OCI-LY1 (cell line): ENCODE measurements around the gene PICALM.

ENCODE experiments used
- H2AFZ ChIP-seq: fragments of 200-600 bp; sonication (generic), shearing (Covaris generic); 2 replicates; pipeline ENCODE4 v1.6.0; 2014; ENCODE audit warnings: antibody characterized with exemption, mild to moderate bottlenecking, low read length
- H3F3A ChIP-seq: fragments of 200-600 bp; sonication (generic), shearing (Covaris generic); 2 replicates; pipeline ENCODE4 v1.6.0; 2014; ENCODE audit warnings: mild to moderate bottlenecking, antibody characterized with exemption, low read length, moderate library complexity; ENCODE audit not compliant: insufficient read depth
- H3K27ac ChIP-seq: fragments of 200-600 bp; sonication (generic); 2 replicates; pipeline ENCODE4 v1.5.1; 2014; ENCODE audit warnings: low read length, mixed run types, mild to moderate bottlenecking, low read depth; ENCODE audit not compliant: poor library complexity, severe bottlenecking
- H3K27me3 ChIP-seq: fragments of 200-600 bp; sonication (generic); 2 replicates; pipeline ENCODE4 v1.6.0; 2014; ENCODE audit warnings: antibody characterized with exemption, mild to moderate bottlenecking, low read length, moderate library complexity; ENCODE audit not compliant: insufficient read depth
- H3K36me3 ChIP-seq: fragments of 200-600 bp; sonication (generic); 2 replicates; pipeline ENCODE4 v1.6.1; 2014; ENCODE audit warnings: mild to moderate bottlenecking, antibody characterized with exemption, low read length, moderate library complexity, mixed read lengths; ENCODE audit not compliant: insufficient read depth
- H3K4me1 ChIP-seq: fragments of 200-600 bp; sonication (generic); 2 replicates; pipeline ENCODE4 v1.5.1; 2014; ENCODE audit warnings: mild to moderate bottlenecking, low read length, moderate library complexity; ENCODE audit not compliant: insufficient read depth, severe bottlenecking
- H3K4me2 ChIP-seq: fragments of 200-600 bp; sonication (generic), shearing (Covaris generic); 2 replicates; pipeline ENCODE4 v1.6.1; 2014; ENCODE audit warnings: low read length
- H3K4me3 ChIP-seq: fragments of 200-600 bp; sonication (generic); 2 replicates; pipeline ENCODE4 v1.5.1; 2014; ENCODE audit warnings: low read length, low read depth, mild to moderate bottlenecking, mixed read lengths; ENCODE audit not compliant: poor library complexity, severe bottlenecking
- H3K79me2 ChIP-seq: fragments of 200-600 bp; shearing (Covaris generic); 2 replicates; pipeline ENCODE4 v1.6.1; 2016; ENCODE audit warnings: mixed run types, low read length, mixed read lengths; ENCODE audit not compliant: insufficient read depth
- H3K9ac ChIP-seq: fragments of 200-600 bp; sonication (generic), shearing (Covaris generic); 2 replicates; pipeline ENCODE4 v1.6.1; 2014; ENCODE audit warnings: mild to moderate bottlenecking, low read length, mixed read lengths
- H3K9me2 ChIP-seq: fragments of 200-600 bp; sonication (generic), shearing (Covaris generic); 2 replicates; pipeline ENCODE4 v1.6.1; 2014; ENCODE audit warnings: low read depth, mild to moderate bottlenecking, low read length, mixed read lengths
- H3K9me3 ChIP-seq: fragments of 200-600 bp; shearing (Covaris generic); 2 replicates; pipeline ENCODE4 v1.6.1; 2014; ENCODE audit warnings: low read length, mixed read lengths
- H4K20me1 ChIP-seq: fragments of 200-600 bp; sonication (generic), shearing (Covaris generic); 2 replicates; pipeline ENCODE4 v1.6.0; 2016; ENCODE audit warnings: mild to moderate bottlenecking, low read length; ENCODE audit not compliant: insufficient read depth
- CTCF ChIP-seq: fragments of 200-600 bp; sonication (generic), shearing (Covaris generic); IDR thresholded peaks from 2 replicates; pipeline ENCODE4 v1.5.1; 2017; ENCODE audit warnings: mild to moderate bottlenecking, antibody characterized with exemption, low read length, moderate library complexity, mixed read lengths
- EZH2 ChIP-seq: fragments of 200-600 bp; sonication (generic), shearing (Covaris generic); IDR thresholded peaks from 2 replicates; pipeline ENCODE4 v1.8.0; 2017; ENCODE audit warnings: borderline replicate concordance, mixed run types, mild to moderate bottlenecking, antibody characterized with exemption, low read length, moderate library complexity, mixed read lengths

The PICALM gene

GRCh38 chr11:86035164-86035563 is 33.7 kb downstream of the PICALM start:
- H3K9me2 ChIP-seq: no peaks in the 10 kb centered on the region
- H3F3A ChIP-seq: no peaks in the 10 kb centered on the region
- TF ChIP-seq EZH2 (no peak), CTCF (no peak)
- no peaks in the 10 kb centered on the region for H3K4me1 ChIP-seq
- no peaks in the 10 kb centered on the region for H3K9me3 ChIP-seq
- H3K27me3 ChIP-seq: no peaks in the 10 kb centered on the region
- H3K36me3 ChIP-seq: peaks cover 12% of the 10 kb centered on the region
- peaks cover 76% of the 10 kb centered on the region for H3K79me2 ChIP-seq
- no peaks in the 10 kb centered on the region; the same call in 1 of the 2 replicates for H4K20me1 ChIP-seq
- H3K4me3 ChIP-seq: no peak overlapping the region
- no peak overlapping the region for H3K9ac ChIP-seq
- no peak overlapping the region for H3K27ac ChIP-seq
- H2AFZ ChIP-seq: no peak overlapping the region
- no peak overlapping the region for H3K4me2 ChIP-seq

GRCh38 chr11:86034710-86035109 is 34.2 kb downstream of the PICALM start:
- H3K4me3 ChIP-seq: no peak overlapping the region
- no peaks in the 10 kb centered on the region for H3K4me1 ChIP-seq
- H3K9me3 ChIP-seq: no peaks in the 10 kb centered on the region
- H4K20me1 ChIP-seq: no peaks in the 10 kb centered on the region; the same call in 1 of the 2 replicates
- no peaks in the 10 kb centered on the region for H3F3A ChIP-seq
- peaks cover 17% of the 10 kb centered on the region for H3K36me3 ChIP-seq
- no peak overlapping the region for H3K9ac ChIP-seq
- H2AFZ ChIP-seq: no peak overlapping the region
- H3K27me3 ChIP-seq: no peaks in the 10 kb centered on the region
- no peaks in the 10 kb centered on the region for H3K9me2 ChIP-seq
- TF ChIP-seq CTCF (no peak), EZH2 (no peak)
- no peak overlapping the region for H3K4me2 ChIP-seq
- peaks cover 73% of the 10 kb centered on the region for H3K79me2 ChIP-seq
- no peak overlapping the region for H3K27ac ChIP-seq

- H3K9me2 ChIP-seq: no peaks in the 10 kb centered on the region
- peaks cover 87% of the 10 kb centered on the region for H3K36me3 ChIP-seq
- H2AFZ ChIP-seq: no peak overlapping the region
- no peaks in the 10 kb centered on the region for H3K27me3 ChIP-seq
- no peak overlapping the region for H3K9ac ChIP-seq
- H3K4me2 ChIP-seq: no peak overlapping the region
- H4K20me1 ChIP-seq: no peaks in the 10 kb centered on the region
- no peak overlapping the region for H3K27ac ChIP-seq
- H3K9me3 ChIP-seq: no peaks in the 10 kb centered on the region
- H3K4me3 ChIP-seq: no peak overlapping the region
- TF ChIP-seq EZH2: no peak
- no peaks in the 10 kb centered on the region for H3F3A ChIP-seq
- no peaks in the 10 kb centered on the region for H3K79me2 ChIP-seq
- no peaks in the 10 kb centered on the region for H3K4me1 ChIP-seq
Observed at GRCh38 chr11:86021377-86021776, 47.5 kb downstream of the PICALM start.

- Histone ChIP-seq H3K4me1 (no peaks in the 10 kb centered on the region), H3K36me3 (peaks cover 85% of the 10 kb centered on the region), H4K20me1 (no peaks in the 10 kb centered on the region), H3K9me2 (no peaks in the 10 kb centered on the region), H3K79me2 (no peaks in the 10 kb centered on the region), H3F3A (no peaks in the 10 kb centered on the region), H3K4me3 (no peak overlapping the region), H3K9me3 (no peaks in the 10 kb centered on the region), H3K27me3 (no peaks in the 10 kb centered on the region), H3K4me2 (no peak overlapping the region), H3K9ac (no peak overlapping the region), H2AFZ (no peak overlapping the region), H3K27ac (no peak overlapping the region)
- TF ChIP-seq CTCF (no peak), EZH2 (no peak)
Observed at GRCh38 chr11:86018249-86018648, 50.6 kb downstream of the PICALM start.
